NCI-H2196 (cell line): ENCODE results near the gene PTGES2.
"Not testable (repeated sequence)": the region's sequence is repeated elsewhere in the genome, so short reads cannot be mapped to it uniquely, and the experiment has no call there.

Experiments used
- DNase-seq: peaks from one replicate; lab custom pipeline; 2025; ENCODE audit not compliant: unreplicated experiment; lab: John Stamatoyannopoulos, UW

PTGES2 gene

GRCh38 chr9:128118971-128119665 lies 8.4 kb downstream of the PTGES2 start:
- no peak for DNase-seq

- DNase-seq: no peak
Measured at GRCh38 chr9:128118472-128118857, 9.1 kb downstream of the PTGES2 start.

GRCh38 chr9:128117613-128118471 lies 9.7 kb downstream of the PTGES2 start:
- peak; percentile 96 for DNase-seq

- DNase-seq: no peak
Measured at GRCh38 chr9:128116104-128117083, 11.1 kb downstream of the PTGES2 start.

- no peak for DNase-seq
Measured at GRCh38 chr9:128115187-128116103, 12.1 kb downstream of the PTGES2 start.

GRCh38 chr9:128114326-128115186 lies 13.0 kb downstream of the PTGES2 start:
- no peak for DNase-seq

GRCh38 chr9:128113526-128114325 lies 13.8 kb downstream of the PTGES2 start:
- DNase-seq: no peak

- not testable (repeated sequence) for DNase-seq
Measured at GRCh38 chr9:128111726-128112125, 15.8 kb downstream of the PTGES2 start.

GRCh38 chr9:128109050-128109709 lies 18.3 kb downstream of the PTGES2 start:
- DNase-seq: no peak

- DNase-seq: no peak
Measured at GRCh38 chr9:128108269-128109049, 19.1 kb downstream of the PTGES2 start.

- DNase-seq: no peak
Measured at GRCh38 chr9:128107468-128108268, 19.9 kb downstream of the PTGES2 start.

GRCh38 chr9:128106940-128107467 lies 20.5 kb downstream of the PTGES2 start:
- no peak for DNase-seq

- no peak for DNase-seq
Measured at GRCh38 chr9:128106181-128106939, 21.2 kb downstream of the PTGES2 start.

- no peak for DNase-seq
Measured at GRCh38 chr9:128105538-128106175, 21.9 kb downstream of the PTGES2 start.

GRCh38 chr9:128104171-128104618 lies 23.3 kb downstream of the PTGES2 start:
- DNase-seq: peak; percentile 70
